ENCODE results near the gene TMEM39A. TPM values are rescaled to one million over a fixed set of nuclear protein-coding genes. Genes with fewer than 3 reads are reported as not detected.
A peak's percentile ranks its signal among the peaks of the same experiment; 100 is the strongest.

TMEM39A gene
- polyA plus RNA-seq, 3 donors, result 9.6 to 12.2 (median 11.6) TPM

DNA sequence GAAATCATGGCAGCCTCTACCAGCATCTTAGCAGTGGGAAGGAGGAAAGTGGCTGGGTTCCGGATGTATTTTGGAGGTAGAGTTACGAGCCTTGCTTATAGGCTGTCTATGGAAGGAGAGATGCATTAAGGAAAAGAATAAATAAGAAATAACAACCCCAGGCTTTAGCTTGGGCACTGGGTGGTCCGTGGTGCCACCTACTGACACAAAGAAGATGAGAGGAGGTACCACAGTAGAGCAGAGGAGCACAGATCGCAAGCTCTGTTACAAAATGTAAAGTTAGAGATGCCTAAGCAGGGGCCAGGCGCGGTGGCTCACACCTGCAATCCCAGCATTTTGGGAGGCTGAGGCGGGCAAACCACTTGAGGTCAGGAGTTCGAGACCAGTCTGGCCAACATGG, 74.8 kb downstream of the TMEM39A start:
- H3K36me3 ChIP-seq (replicated peaks in 1 of 2; ENCODE audit: control insufficient read depth in 1 of 2, insufficient read depth in 2 of 2, low read length in 2 of 2), result peaks cover 46 to 82% of the 10 kb centered on the region in 2 donors
- H3K4me3 Mint-ChIP-seq, result no peak overlapping the region
- H3K4me1 ChIP-seq (ENCODE audit: control insufficient read depth in 1 of 2, insufficient read depth in 2 of 2, low read length in 2 of 2), result no peaks in the 10 kb centered on the region
- no peaks in the 10 kb centered on the region for H4K20me1 ChIP-seq (ENCODE audit: insufficient read depth, low read length)
- H3K27ac ChIP-seq (ENCODE audit: low read depth in 1 of 2, low read length in 2 of 2), result no peak overlapping the region
- H3K27ac Mint-ChIP-seq, result no peak overlapping the region
- DNase-seq, result no peak
- intact Hi-C loops (cut with micrococcal nuclease), result no loop called here
- 100% methylated on average over 5 of the region's 8 CpGs for WGBS (ENCODE audit: insufficient coverage)
- H3K79me2 ChIP-seq (ENCODE audit: insufficient read depth, low read length), result no peaks in the 10 kb centered on the region
- peaks cover 0 to 2% (median 0%) of the 10 kb centered on the region in 7 donors for H3K9me3 Mint-ChIP-seq
- H3K9ac ChIP-seq (ENCODE audit: insufficient read depth, low read length, poor library complexity, severe bottlenecking), result no peak overlapping the region
- no peak overlapping the region for H3K4me2 ChIP-seq (replicated peaks; ENCODE audit: extremely low read depth, low read length, poor library complexity, severe bottlenecking)
- peaks cover 0 to 2% (median 0%) of the 10 kb centered on the region in 3 donors for H3K27me3 Mint-ChIP-seq (ENCODE audit: low read depth in 3 of 3)
- H3K4me1 Mint-ChIP-seq, result no peaks in the 10 kb centered on the region
- TF ChIP-seq, protein P1, sequence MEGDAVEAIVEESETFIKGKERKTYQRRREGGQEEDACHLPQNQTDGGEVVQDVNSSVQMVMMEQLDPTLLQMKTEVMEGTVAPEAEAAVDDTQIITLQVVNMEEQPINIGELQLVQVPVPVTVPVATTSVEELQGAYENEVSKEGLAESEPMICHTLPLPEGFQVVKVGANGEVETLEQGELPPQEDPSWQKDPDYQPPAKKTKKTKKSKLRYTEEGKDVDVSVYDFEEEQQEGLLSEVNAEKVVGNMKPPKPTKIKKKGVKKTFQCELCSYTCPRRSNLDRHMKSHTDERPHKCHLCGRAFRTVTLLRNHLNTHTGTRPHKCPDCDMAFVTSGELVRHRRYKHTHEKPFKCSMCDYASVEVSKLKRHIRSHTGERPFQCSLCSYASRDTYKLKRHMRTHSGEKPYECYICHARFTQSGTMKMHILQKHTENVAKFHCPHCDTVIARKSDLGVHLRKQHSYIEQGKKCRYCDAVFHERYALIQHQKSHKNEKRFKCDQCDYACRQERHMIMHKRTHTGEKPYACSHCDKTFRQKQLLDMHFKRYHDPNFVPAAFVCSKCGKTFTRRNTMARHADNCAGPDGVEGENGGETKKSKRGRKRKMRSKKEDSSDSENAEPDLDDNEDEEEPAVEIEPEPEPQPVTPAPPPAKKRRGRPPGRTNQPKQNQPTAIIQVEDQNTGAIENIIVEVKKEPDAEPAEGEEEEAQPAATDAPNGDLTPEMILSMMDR (IDR thresholded peaks at IDR 0.05), result no peak
- H3K4me3 ChIP-seq (replicated peaks in 1 of 3; ENCODE audit: low read depth in 2 of 3, low read length in 3 of 3), result no peak overlapping the region
- H3K36me3 Mint-ChIP-seq, result peaks cover 79 to 90% of the 10 kb centered on the region in 2 donors
- no peaks in the 10 kb centered on the region for H3K27me3 ChIP-seq (ENCODE audit: control insufficient read depth in 2 of 2, insufficient read depth in 2 of 2, low read length in 2 of 2)
- no peaks in the 10 kb centered on the region for H3K9me3 ChIP-seq (replicated peaks in 1 of 2; ENCODE audit: control insufficient read depth in 1 of 2, insufficient read depth in 1 of 2, low read length in 2 of 2)
- H2AFZ ChIP-seq (ENCODE audit: insufficient read depth, low read depth, low read length, poor library complexity, severe bottlenecking), result no peak overlapping the region

DNA sequence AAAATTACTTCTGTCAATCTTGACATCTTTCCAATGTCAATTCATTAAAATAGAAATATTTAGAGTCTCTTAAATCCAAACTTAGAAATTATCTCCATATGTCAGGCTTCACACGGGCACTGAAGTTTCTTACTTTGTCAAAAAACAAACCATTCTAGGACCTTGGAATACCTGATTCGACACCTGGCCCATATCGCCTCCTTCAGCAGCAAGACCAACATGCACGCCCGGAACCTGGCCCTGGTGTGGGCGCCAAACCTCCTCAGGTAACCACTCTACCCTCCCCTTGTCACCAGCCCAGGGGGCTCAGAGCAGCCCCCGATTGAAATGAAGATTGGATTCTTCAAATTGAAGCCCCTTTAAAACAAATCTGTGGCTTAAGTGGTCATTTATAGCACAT, 81.3 kb downstream of the TMEM39A start:
- Histone ChIP-seq H2AFZ (ENCODE audit: insufficient read depth, low read depth, low read length, poor library complexity, severe bottlenecking) (no peak overlapping the region), H3K9me3 (replicated peaks in 1 of 2; ENCODE audit: control insufficient read depth in 1 of 2, insufficient read depth in 1 of 2, low read length in 2 of 2) (no peaks in the 10 kb centered on the region), H3K9ac (ENCODE audit: insufficient read depth, low read length, poor library complexity, severe bottlenecking) (no peak overlapping the region), H3K4me3 (replicated peaks in 1 of 3; ENCODE audit: low read depth in 2 of 3, low read length in 3 of 3) (no peak overlapping the region), H4K20me1 (ENCODE audit: insufficient read depth, low read length) (no peaks in the 10 kb centered on the region), H3K4me2 (replicated peaks; ENCODE audit: extremely low read depth, low read length, poor library complexity, severe bottlenecking) (no peak overlapping the region), H3K36me3 (replicated peaks in 1 of 2; ENCODE audit: control insufficient read depth in 1 of 2, insufficient read depth in 2 of 2, low read length in 2 of 2) (peaks cover 48 to 71% of the 10 kb centered on the region in 2 donors), H3K27ac (ENCODE audit: low read depth in 1 of 2, low read length in 2 of 2) (no peak overlapping the region), H3K4me1 (ENCODE audit: control insufficient read depth in 1 of 2, insufficient read depth in 2 of 2, low read length in 2 of 2) (no peaks in the 10 kb centered on the region), H3K27me3 (ENCODE audit: control insufficient read depth in 2 of 2, insufficient read depth in 2 of 2, low read length in 2 of 2) (no peaks in the 10 kb centered on the region), H3K79me2 (ENCODE audit: insufficient read depth, low read length) (no peaks in the 10 kb centered on the region)
- peaks cover 57 to 65% of the 10 kb centered on the region in 2 donors for H3K36me3 Mint-ChIP-seq
- TF ChIP-seq, protein P1 (IDR thresholded peaks at IDR 0.05), result no peak
- DNase-seq, result no peak
- intact Hi-C loops (cut with micrococcal nuclease), result no loop called here
- peak overlapping the region in 1 of 7 donors; percentile 7 for H3K27ac Mint-ChIP-seq
- H3K27me3 Mint-ChIP-seq (ENCODE audit: low read depth in 3 of 3), result peaks cover 0 to 2% (median 0%) of the 10 kb centered on the region in 3 donors
- 98% methylated on average over 5 of the region's 7 CpGs for WGBS (ENCODE audit: insufficient coverage)
- H3K4me3 Mint-ChIP-seq, result no peak overlapping the region
- no peaks in the 10 kb centered on the region for H3K4me1 Mint-ChIP-seq
- peaks cover 0 to 2% (median 0%) of the 10 kb centered on the region in 7 donors for H3K9me3 Mint-ChIP-seq

All from CD14-positive monocyte (primary cell).